H1 (cell line): ENCODE measurements around the gene CPPED1.

Source experiments
- BRCA1 ChIP-seq: IDR thresholded peaks from 2 replicates; pipeline ENCODE4 v1.6.1; 2012; ENCODE audit warnings: low read depth, low read length, improper control_type of control experiment
- CEBPB ChIP-seq: IDR thresholded peaks from 2 replicates; pipeline ENCODE4 v1.6.1; 2012; ENCODE audit warnings: low read depth, low read length
- CTCF ChIP-seq, 3 experiments: IDR thresholded peaks; 1 replicate in 2 of 3; 2 replicates in 1 of 3; pipeline versions ENCODE4 v1.5.1 to v1.6.1; 2011; ENCODE audit warnings: low read length in 3 of 3, mild to moderate bottlenecking in 3 of 3, inconsistent platforms in 2 of 3, low read depth in 1 of 3, moderate library complexity in 1 of 3; ENCODE audit not compliant: insufficient read depth in 1 of 3; ENCODE audit errors: control extremely low read depth in 1 of 3
- EGR1 ChIP-seq: IDR thresholded peaks from 2 replicates; pipeline ENCODE4 v1.6.1; 2011; ENCODE audit warnings: low read depth, low read length, borderline replicate concordance
- EZH2 ChIP-seq: fragments of 200-600 bp; sonication (generic); IDR thresholded peaks from 2 replicates; pipeline ENCODE4 v1.7.1; 2012; ENCODE audit warnings: low read depth, mild to moderate bottlenecking, moderate library complexity, low read length, inconsistent platforms; ENCODE audit not compliant: severe bottlenecking
- KDM4A ChIP-seq: IDR thresholded peaks from one replicate; pipeline ENCODE4 v1.7.1; 2012; ENCODE audit warnings: low read depth, mild to moderate bottlenecking, moderate library complexity, low read length, inconsistent platforms; ENCODE audit not compliant: severe bottlenecking
- MAX ChIP-seq: IDR thresholded peaks from 2 replicates; pipeline ENCODE4 v1.6.1; 2012; ENCODE audit warnings: inconsistent platforms
- PHF8 ChIP-seq: fragments of 200-600 bp; sonication (generic); conservative IDR thresholded peaks from 2 replicates; pipeline ENCODE4 v1.7.1; 2012; ENCODE audit warnings: low read depth, mild to moderate bottlenecking, inconsistent platforms, low read length, moderate library complexity
- POLR2AphosphoS5 ChIP-seq: IDR thresholded peaks from 2 replicates; pipeline ENCODE4 v1.6.1; 2011; ENCODE audit warnings: low read depth, low read length
- RAD21 ChIP-seq, 2 experiments: IDR thresholded peaks in 1 of 2; conservative IDR thresholded peaks in 1 of 2; 2 replicates each; pipeline ENCODE4 v1.6.1; 2011; ENCODE audit warnings: low read depth in 2 of 2, low read length in 2 of 2, improper control_type of control experiment in 1 of 2, inconsistent platforms in 1 of 2, mild to moderate bottlenecking in 1 of 2, moderate library complexity in 1 of 2
- RFX5 ChIP-seq: IDR thresholded peaks from 2 replicates; pipeline ENCODE4 v1.6.1; 2011; ENCODE audit warnings: low read depth, low read length, improper control_type of control experiment, borderline replicate concordance
- TAF1 ChIP-seq: IDR thresholded peaks from 2 replicates; pipeline ENCODE4 v1.6.1; 2011; ENCODE audit warnings: mild to moderate bottlenecking, low read depth, low read length
- USF2 ChIP-seq: IDR thresholded peaks from 2 replicates; pipeline ENCODE4 v1.6.1; 2011; ENCODE audit warnings: low read length, improper control_type of control experiment

- TF ChIP-seq MAX (no peak), POLR2AphosphoS5 (no peak), CTCF (IDR thresholded peaks at IDR 0.05; ENCODE audit: control extremely low read depth in 1 of 3, insufficient read depth in 1 of 3, low read depth in 1 of 3, low read length in 3 of 3) (no peak), BRCA1 (no peak), RFX5 (no peak), RAD21 (IDR thresholded peaks at IDR 0.05 in 1 of 2, conservative IDR thresholded peaks at IDR 0.05 in 1 of 2; ENCODE audit: low read depth in 2 of 2, low read length in 2 of 2) (no peak), CEBPB (no peak), USF2 (no peak), KDM4A (no peak), TAF1 (no peak), PHF8 (no peak), EGR1 (no peak), EZH2 (no peak)
These were observed 117.9 kb downstream of the CPPED1 start for GRCh38 chr16:12685806-12686205.
